ENCODE results near the gene KATNBL1. TPM values are rescaled to one million over a fixed set of nuclear protein-coding genes. Genes with fewer than 3 reads are reported as not detected.

KATNBL1 gene
- total and polyA plus RNA-seq, 2 experiments from 2014 or later, result 55.4 to 166 TPM

DNA sequence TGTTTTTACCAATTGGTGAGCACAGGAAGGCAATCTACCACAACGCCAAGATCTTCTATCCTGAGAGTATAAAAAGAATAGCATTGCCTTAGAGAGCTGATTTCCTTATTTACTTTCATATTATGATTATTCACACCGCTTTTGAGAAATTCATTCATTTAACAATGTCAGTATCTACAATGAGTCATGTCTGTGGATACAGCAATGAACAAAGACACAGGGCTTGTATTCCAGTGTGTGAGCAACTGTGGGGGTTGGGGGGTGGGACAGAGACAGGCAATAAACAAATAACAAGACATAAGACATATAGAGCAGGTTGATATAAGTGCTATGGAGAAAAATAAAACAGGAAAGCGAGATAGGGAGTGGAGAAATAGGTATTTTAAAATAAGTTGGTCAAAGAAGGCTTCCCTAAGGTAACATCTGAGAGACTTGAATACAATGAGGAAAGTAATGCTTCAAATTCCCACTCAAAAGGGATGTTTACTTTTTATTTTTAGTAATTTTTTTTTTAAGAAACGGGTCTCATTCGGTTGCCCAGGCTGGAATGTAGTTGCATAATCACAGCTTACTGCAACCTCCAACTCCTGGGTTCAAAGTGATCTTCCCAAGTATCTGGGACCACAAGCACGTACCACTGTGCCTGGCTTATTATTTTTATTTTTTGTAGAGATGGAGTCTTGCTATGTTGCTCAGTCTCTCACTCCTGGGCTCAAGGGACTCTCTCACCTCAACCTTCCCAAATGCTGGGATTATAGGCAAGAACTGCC is 62.3 kb downstream of the KATNBL1 start:
- WGBS (ENCODE audit: low lambda C conversion rate, missing lambda C conversion rate), result 74% methylated on average over 6 of the region's 6 CpGs
- no peak overlapping the region for H3K4me2 ChIP-seq

GRCh38 chr15:34133511-34133910 is 76.4 kb downstream of the KATNBL1 start:
- H2AFZ ChIP-seq, result no peak overlapping the region
- H3K4me2 ChIP-seq, result no peak overlapping the region
- H3K9me3 ChIP-seq (ENCODE audit: low read depth), result no peaks in the 10 kb centered on the region
- no peaks in the 10 kb centered on the region for H3K79me2 ChIP-seq
- 83% methylated on average over 1 of the region's 1 CpG for WGBS (ENCODE audit: low lambda C conversion rate, missing lambda C conversion rate)
- H3K27me3 ChIP-seq, result no peaks in the 10 kb centered on the region
- H3K4me3 ChIP-seq, result no peak overlapping the region
- H4K20me1 ChIP-seq (ENCODE audit: insufficient read depth, poor library complexity, severe bottlenecking), result no peaks in the 10 kb centered on the region
- no peaks in the 10 kb centered on the region for H3K9me2 ChIP-seq (replicated peaks; ENCODE audit: insufficient read depth)
- no peaks in the 10 kb centered on the region for H3K4me1 ChIP-seq (ENCODE audit: insufficient read depth)
- DNase-seq (ENCODE audit: low spot score), result no peak
- no peak for TF ChIP-seq EZH2phosphoT487 (IDR thresholded peaks at IDR 0.05; ENCODE audit: low read depth, severe bottlenecking, unreplicated experiment)
- TF ChIP-seq CTCF (IDR thresholded peaks at IDR 0.05; ENCODE audit: poor library complexity), result no peak
- no peak for TF ChIP-seq EZH2 (IDR thresholded peaks at IDR 0.05; ENCODE audit: borderline replicate concordance)
- no peaks in the 10 kb centered on the region for H3K36me3 ChIP-seq (replicated peaks; ENCODE audit: insufficient read depth, low read depth)
- no peak overlapping the region for H3K27ac ChIP-seq

More for the DNA sequence above, 62.3 kb downstream of the KATNBL1 start:
- Histone ChIP-seq H3K36me3 (replicated peaks; ENCODE audit: insufficient read depth, low read depth) (no peaks in the 10 kb centered on the region), H4K20me1 (ENCODE audit: insufficient read depth, poor library complexity, severe bottlenecking) (no peaks in the 10 kb centered on the region), H3K4me3 (no peak overlapping the region), H3K4me1 (ENCODE audit: insufficient read depth) (no peaks in the 10 kb centered on the region), H3K27ac (no peak overlapping the region), H3K9me2 (replicated peaks; ENCODE audit: insufficient read depth) (no peaks in the 10 kb centered on the region), H3K9me3 (ENCODE audit: low read depth) (no peaks in the 10 kb centered on the region), H3K79me2 (no peaks in the 10 kb centered on the region), H2AFZ (no peak overlapping the region), H3K27me3 (no peaks in the 10 kb centered on the region)
- no peak for DNase-seq (ENCODE audit: low spot score)
- TF ChIP-seq EZH2 (IDR thresholded peaks at IDR 0.05; ENCODE audit: borderline replicate concordance), result no peak
- TF ChIP-seq CTCF (IDR thresholded peaks at IDR 0.05; ENCODE audit: poor library complexity), result no peak
- no peak for TF ChIP-seq EZH2phosphoT487 (IDR thresholded peaks at IDR 0.05; ENCODE audit: low read depth, severe bottlenecking, unreplicated experiment)

DNA sequence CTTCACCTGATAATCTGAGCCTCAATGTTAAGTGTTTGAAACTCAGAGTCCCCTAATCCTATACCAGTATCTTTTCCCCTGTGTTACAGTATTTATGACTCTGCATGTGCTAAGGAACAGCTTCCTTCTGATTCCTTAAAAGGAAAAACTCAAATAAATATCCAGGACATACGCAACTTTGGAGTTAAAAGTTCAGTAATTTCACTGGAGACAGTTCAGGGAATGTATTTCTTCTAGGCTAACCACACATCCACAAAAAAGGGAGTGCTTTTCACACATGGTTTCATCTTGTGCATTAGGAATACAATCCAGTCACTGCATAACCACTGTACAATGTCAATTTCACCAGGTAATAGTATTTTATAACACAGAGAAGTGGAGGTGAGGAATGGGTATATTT is 77.0 kb downstream of the KATNBL1 start:
- no peaks in the 10 kb centered on the region for H3K4me1 ChIP-seq (ENCODE audit: insufficient read depth)
- no peak overlapping the region for H3K4me3 ChIP-seq
- H3K79me2 ChIP-seq, result no peaks in the 10 kb centered on the region
- 92% methylated on average over 1 of the region's 1 CpG for WGBS (ENCODE audit: low lambda C conversion rate, missing lambda C conversion rate)
- H3K9me2 ChIP-seq (replicated peaks; ENCODE audit: insufficient read depth), result no peaks in the 10 kb centered on the region
- no peak for DNase-seq (ENCODE audit: low spot score)
- no peak overlapping the region for H3K27ac ChIP-seq
- no peak for TF ChIP-seq EZH2 (IDR thresholded peaks at IDR 0.05; ENCODE audit: borderline replicate concordance)
- TF ChIP-seq EZH2phosphoT487 (IDR thresholded peaks at IDR 0.05; ENCODE audit: low read depth, severe bottlenecking, unreplicated experiment), result no peak
- TF ChIP-seq CTCF (IDR thresholded peaks at IDR 0.05; ENCODE audit: poor library complexity), result no peak
- no peaks in the 10 kb centered on the region for H3K27me3 ChIP-seq
- no peaks in the 10 kb centered on the region for H4K20me1 ChIP-seq (ENCODE audit: insufficient read depth, poor library complexity, severe bottlenecking)
- H3K4me2 ChIP-seq, result no peak overlapping the region
- H3K9me3 ChIP-seq (ENCODE audit: low read depth), result no peaks in the 10 kb centered on the region
- H2AFZ ChIP-seq, result no peak overlapping the region
- H3K36me3 ChIP-seq (replicated peaks; ENCODE audit: insufficient read depth, low read depth), result no peaks in the 10 kb centered on the region
